IPS-18c (cell line): ENCODE measurements around the gene SARM1.

Experiments used
- H3K4me3 ChIP-seq: 2 replicates; pipeline ENCODE4 v1.7.0; 2013; ENCODE audit warnings: low read depth, mild to moderate bottlenecking, low read length, moderate library complexity; ENCODE audit not compliant: insufficient read depth
- H3K9me3 ChIP-seq: one replicate; pipeline ENCODE4 v1.6.1; 2013; ENCODE audit warnings: mild to moderate bottlenecking, low read length, moderate library complexity; ENCODE audit not compliant: control insufficient read depth, insufficient read depth

The SARM1 gene

GRCh38 chr17:28371245-28372202 is at the start of gene SARM1:
TSS of gene SARM1 (plus strand) at chr17:28371694. CDS start at chr17:28372033, 339 bp downstream.
- H3K9me3 ChIP-seq: peaks cover 2% of the 10 kb centered on the region
- peak within 1 kb of the TSS; percentile 70 for H3K4me3 ChIP-seq

GRCh38 chr17:28324267-28324745 is 47.2 kb upstream of the SARM1 start:
- H3K4me3 ChIP-seq: no peak overlapping the region
- peaks cover 2% of the 10 kb centered on the region for H3K9me3 ChIP-seq

GRCh38 chr17:28324781-28325180 is 46.7 kb upstream of the SARM1 start:
- Histone ChIP-seq H3K9me3 (peaks cover 2% of the 10 kb centered on the region), H3K4me3 (no peak overlapping the region)

GRCh38 chr17:28325211-28325610 is 46.3 kb upstream of the SARM1 start:
- Histone ChIP-seq H3K4me3 (no peak overlapping the region), H3K9me3 (peaks cover 2% of the 10 kb centered on the region)

- Histone ChIP-seq H3K9me3 (peaks cover 2% of the 10 kb centered on the region), H3K4me3 (no peak overlapping the region)
These were observed 45.4 kb upstream of the SARM1 start for GRCh38 chr17:28326114-28326513.

GRCh38 chr17:28327031-28327607 is 44.4 kb upstream of the SARM1 start:
- peaks cover 2% of the 10 kb centered on the region for H3K9me3 ChIP-seq
- H3K4me3 ChIP-seq: no peak overlapping the region

- H3K4me3 ChIP-seq: no peak overlapping the region
- H3K9me3 ChIP-seq: peaks cover 2% of the 10 kb centered on the region
These were observed 43.8 kb upstream of the SARM1 start for GRCh38 chr17:28327709-28328108.

- Histone ChIP-seq H3K9me3 (peaks cover 2% of the 10 kb centered on the region), H3K4me3 (no peak overlapping the region)
These were observed 43.2 kb upstream of the SARM1 start for GRCh38 chr17:28328325-28328724.

- Histone ChIP-seq H3K9me3 (peaks cover 2% of the 10 kb centered on the region), H3K4me3 (no peak overlapping the region)
These were observed 40.8 kb upstream of the SARM1 start for GRCh38 chr17:28330671-28331070.

- Histone ChIP-seq H3K9me3 (no peaks in the 10 kb centered on the region), H3K4me3 (no peak overlapping the region)
These were observed 39.5 kb upstream of the SARM1 start for GRCh38 chr17:28331891-28332420.

- H3K9me3 ChIP-seq: no peaks in the 10 kb centered on the region
- H3K4me3 ChIP-seq: no peak overlapping the region
These were observed 38.3 kb upstream of the SARM1 start for GRCh38 chr17:28333083-28333746.

GRCh38 chr17:28334171-28334570 is 37.3 kb upstream of the SARM1 start:
- H3K4me3 ChIP-seq: peak overlapping the region; percentile 93
- no peaks in the 10 kb centered on the region for H3K9me3 ChIP-seq

GRCh38 chr17:28334666-28335200 is 36.8 kb upstream of the SARM1 start:
- H3K4me3 ChIP-seq: peak overlapping the region; percentile 93
- no peaks in the 10 kb centered on the region for H3K9me3 ChIP-seq

GRCh38 chr17:28335201-28335958 is 36.1 kb upstream of the SARM1 start, which contains the start of the genes IFT20 and TNFAIP1:
TSS of gene IFT20 (minus strand) at chr17:28335472. CDS start at chr17:28331985, 3,487 bp downstream.
TSS of gene TNFAIP1 (plus strand) at chr17:28335761. CDS start at chr17:28339522, 3,761 bp downstream.
- peak within 1 kb of the TSS; percentile 93 for H3K4me3 ChIP-seq
- H3K9me3 ChIP-seq: no peaks in the 10 kb centered on the region

- H3K9me3 ChIP-seq: no peaks in the 10 kb centered on the region
- peak overlapping the region; percentile 93 for H3K4me3 ChIP-seq
These were observed 35.3 kb upstream of the SARM1 start for GRCh38 chr17:28335959-28336871.
